HepG2 (cell line): ENCODE measurements around the gene LYSMD2. TPM values are rescaled to one million over a fixed set of nuclear protein-coding genes. Genes with fewer than 3 reads are reported as not detected.

Experiments used
- ATAC-seq: fragments of 200-7000 bp; cut with Tn5 transposase; 3 replicates; pipeline ENCODE4 v1.9.1; 2020; ENCODE audit warnings: mild to moderate bottlenecking, moderate library complexity
- BruUV-seq: library from RNA; stranded (reverse); fragments of 400-500 nt; replicated peaks from 2 replicates; lab custom pipeline; 2021; lab: Mats Ljungman, UMichigan
- CTCF ChIA-PET: fragments of 300-600 bp; formaldehyde crosslinking; extraction: SDS; loops from one replicate; lab custom pipeline; 2021; ENCODE audit warnings: low total read pairs, inconsistent platforms, low intra/inter-chr PET ratio; lab: Yijun Ruan, JAX
- POLR2A ChIA-PET: fragments of 350-600 bp; sonication (Branson Sonifier 250); formaldehyde crosslinking; loops from one replicate; lab custom pipeline; 2020; ENCODE audit warnings: antibody characterized with exemption, inconsistent platforms; lab: Yijun Ruan, JAX
- DNase-seq: peaks from one replicate; pipeline ENCODE4 v3.0.0-alpha.2; 2015; ENCODE audit warnings: low spot score
- FAIRE-seq: peaks from 3 replicates; lab custom pipeline; 2011; peaks lifted over from hg19 to GRCh38; lab: Jason Lieb, UNC
- H2AFZ ChIP-seq: one replicate; pipeline ENCODE4 v1.6.1; 2011; ENCODE audit warnings: low read length, inconsistent platforms
- H3K27ac ChIP-seq: fragments of 300-600 bp; 3 replicates; pipeline ENCODE4 v1.8.0; 2011; ENCODE audit warnings: mixed run types, mild to moderate bottlenecking, mixed read lengths, low read length, inconsistent platforms; ENCODE audit not compliant: insufficient read depth; ENCODE audit errors: extremely low read length
- H3K27me3 ChIP-seq, 2 experiments: fragments of 200-600 bp in 1 of 2; 2 replicates in 1 of 2; 3 replicates in 1 of 2; pipeline versions ENCODE4 v1.6.0 to v1.8.0; 2011; ENCODE audit warnings: low read length in 2 of 2, mild to moderate bottlenecking in 2 of 2, moderate library complexity in 2 of 2, inconsistent platforms in 1 of 2; ENCODE audit not compliant: insufficient read depth in 2 of 2, control insufficient read depth in 1 of 2
- H3K36me3 ChIP-seq, 2 experiments: fragments of 200-600 bp in 1 of 2; replicated peaks in 1 of 2; 2 replicates in 1 of 2; 3 replicates in 1 of 2; pipeline versions ENCODE4 v1.5.1 to v1.8.0; 2011; ENCODE audit warnings: low read length in 2 of 2, inconsistent platforms in 1 of 2; ENCODE audit not compliant: insufficient read depth in 2 of 2, control insufficient read depth in 1 of 2
- H3K4me1 ChIP-seq: 2 replicates; pipeline ENCODE4 v1.5.1; 2012; ENCODE audit warnings: low read length, inconsistent platforms; ENCODE audit not compliant: insufficient read depth
- H3K4me2 ChIP-seq: 2 replicates; pipeline ENCODE4 v1.6.0; 2011; ENCODE audit warnings: low read depth, low read length, inconsistent platforms
- H3K4me3 ChIP-seq, 3 experiments: fragments of 200-600 bp in 1 of 3; sonication (generic), shearing (Covaris generic) in 1 of 3; replicated peaks in 1 of 3; 2 replicates each; pipeline ENCODE4 v1.5.1; 2011 to 2016; ENCODE audit warnings: low read length in 3 of 3, inconsistent platforms in 2 of 3, low read depth in 2 of 3, mild to moderate bottlenecking in 2 of 3, control low read depth in 1 of 3, mixed read lengths in 1 of 3; ENCODE audit not compliant: insufficient read depth in 1 of 3
- H3K79me2 ChIP-seq: one replicate; pipeline ENCODE4 v1.6.1; 2011; ENCODE audit warnings: low read length, inconsistent platforms; ENCODE audit not compliant: insufficient read depth
- H3K9ac ChIP-seq: 2 replicates; pipeline ENCODE4 v1.6.0; 2011; ENCODE audit warnings: mild to moderate bottlenecking, low read depth, low read length, inconsistent platforms; ENCODE audit not compliant: insufficient read depth
- H3K9me3 ChIP-seq: 2 replicates; pipeline ENCODE4 v1.5.1; 2012; ENCODE audit warnings: mild to moderate bottlenecking, low read length
- H4K20me1 ChIP-seq: 2 replicates; pipeline ENCODE4 v1.6.0; 2011; ENCODE audit warnings: inconsistent platforms, mild to moderate bottlenecking, low read length, moderate library complexity; ENCODE audit not compliant: insufficient read depth
- CEBPG ChIP-seq: IDR thresholded peaks from 2 replicates; pipeline ENCODE4 v1.6.1; 2016
- FOSL2 ChIP-seq: sonication (generic); formaldehyde crosslinking; IDR thresholded peaks from 2 replicates; pipeline ENCODE4 v1.4.0; 2020; ENCODE audit warnings: missing genetic modification reagents
- JUN ChIP-seq: sonication (generic); formaldehyde crosslinking; IDR thresholded peaks from 2 replicates; pipeline ENCODE4 v1.4.0; 2020; ENCODE audit warnings: mild to moderate bottlenecking, missing genetic modification reagents
- MAFF ChIP-seq: IDR thresholded peaks from 2 replicates; pipeline ENCODE4 v1.6.1; 2011; ENCODE audit warnings: low read depth, low read length, improper control_type of control experiment
- MAFK ChIP-seq, 2 experiments: IDR thresholded peaks in 1 of 2; conservative IDR thresholded peaks in 1 of 2; 2 replicates each; pipeline ENCODE4 v1.6.1; 2011; ENCODE audit warnings: improper control_type of control experiment in 2 of 2, low read length in 2 of 2
- MEIS2 ChIP-seq: sonication (generic); formaldehyde crosslinking; IDR thresholded peaks from 2 replicates; pipeline ENCODE4 v1.9.0; 2021; ENCODE audit warnings: mild to moderate bottlenecking, missing genetic modification reagents
- RAD21 ChIP-seq: fragments of 450-650 bp; formaldehyde crosslinking; IDR thresholded peaks from 2 replicates; pipeline ENCODE4 v1.5.0; 2020; ENCODE audit warnings: mild to moderate bottlenecking
- SMC3 ChIP-seq: IDR thresholded peaks from 2 replicates; pipeline ENCODE4 v1.6.1; 2011; ENCODE audit warnings: low read length, improper control_type of control experiment
- SMYD3 ChIP-seq: sonication (generic); formaldehyde crosslinking; IDR thresholded peaks from 2 replicates; pipeline ENCODE4 v1.8.1; 2023; ENCODE audit warnings: mild to moderate bottlenecking, missing genetic modification reagents
- STAG1 ChIP-seq: sonication (generic); formaldehyde crosslinking; IDR thresholded peaks from 2 replicates; pipeline ENCODE4 v1.4.0; 2020; ENCODE audit warnings: missing genetic modification reagents
- TBL1XR1 ChIP-seq: fragments of 150-350 bp; IDR thresholded peaks from 2 replicates; pipeline ENCODE4 v1.6.1; 2014; ENCODE audit warnings: borderline replicate concordance, low read length; ENCODE audit not compliant: partially characterized antibody
- TFAP4 ChIP-seq: sonication (generic); IDR thresholded peaks from 2 replicates; pipeline ENCODE4 v1.6.1; 2016; ENCODE audit warnings: low read depth, borderline replicate concordance
- XRCC5 ChIP-seq: fragments of 200-400 bp; formaldehyde crosslinking; optimal IDR thresholded peaks from 2 replicates; pipeline ENCODE3; 2017; ENCODE audit warnings: mild to moderate bottlenecking, low read length
- ZNF354B ChIP-seq: sonication (generic); formaldehyde crosslinking; IDR thresholded peaks from 2 replicates; pipeline ENCODE4 v1.8.0; 2022; ENCODE audit warnings: mild to moderate bottlenecking, missing genetic modification reagents
- ZNF614 ChIP-seq: IDR thresholded peaks from 2 replicates; pipeline ENCODE4 v1.6.1; 2018; ENCODE audit warnings: missing biosample characterization, missing genetic modification reagents, inconsistent platforms, borderline replicate concordance
- WGBS: methylation state at CpG from one replicate; pipeline ENCODE4 v1.1.6; 2017; ENCODE audit warnings: low lambda C conversion rate; 5-methylcytosine and 5-hydroxymethylcytosine counted together
- in situ Hi-C: cut with HindIII; loops from 2 replicates; pipeline ENCODE4 v1.10.0; 2017; ENCODE audit warnings: low pct_unique_long_range_greater_than_20kb; ENCODE audit not compliant: extremely low pct_ligation_motif_present
- intact Hi-C: fragments of 100-400 bp; cut with micrococcal nuclease; formaldehyde crosslinking; loops from one replicate; pipeline ENCODE4 v1.10.0; 2022; ENCODE audit not compliant: unreplicated experiment
- polyA plus RNA-seq, 8 experiments: library from polyadenylated mRNA; depleted of rRNA in 3 of 8; stranded (reverse) in 7 of 8; unstranded in 1 of 8; fragments of >200 nt; fragmentation: Illumina TruSeq in 4 of 8; extraction: Trizol in 4 of 8; gene quantifications; 2 replicates each; pipeline versions ENCODE4 v1.2.1 to v1.2.3, GENCODE V29; 2011 to 2016; ENCODE audit warnings: low read depth in 4 of 8, missing spikeins in 1 of 8, mixed read lengths in 1 of 8; ENCODE audit not compliant: insufficient read depth in 1 of 8
- total RNA-seq, 5 experiments: library from RNA; depleted of rRNA; stranded (reverse); fragments of >200 nt; fragmentation: Illumina TruSeq; extraction: Trizol; gene quantifications; 2 replicates each; pipeline ENCODE4 v1.2.3, GENCODE V29; 2016; ENCODE audit warnings: low read depth in 1 of 5
- TF ChIP-seq, protein P1 (sequence below): sonication (generic); formaldehyde crosslinking; IDR thresholded peaks from 2 replicates; pipeline ENCODE4 v1.5.0; 2020; ENCODE audit warnings: mild to moderate bottlenecking, missing genetic modification reagents, moderate library complexity

LYSMD2 gene
- total and polyA plus RNA-seq, 2 of the 13 experiments (the other 11 are each of a cell fraction or from before 2014, with no cell fraction given): 0.05 to 0.27 TPM

DNA sequence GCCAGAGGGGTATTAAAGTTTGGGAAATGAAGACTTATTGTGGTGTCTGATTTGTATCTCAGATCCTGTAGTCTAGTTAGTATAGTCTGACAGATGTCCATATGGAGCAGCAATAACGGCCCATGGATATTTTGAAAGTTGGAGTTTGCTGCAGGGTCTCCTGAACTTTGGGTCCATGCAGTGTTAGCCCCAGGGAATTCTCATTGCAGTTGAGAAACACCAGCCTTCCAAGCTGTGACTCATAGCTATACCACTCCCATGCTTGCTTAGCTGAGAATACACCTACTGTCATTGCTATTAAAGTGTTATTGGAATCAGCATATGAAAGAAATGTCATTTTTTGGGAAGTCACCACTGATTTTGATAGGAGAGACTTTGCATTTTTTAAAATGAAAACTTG, 43.2 kb upstream of the LYSMD2 start:
- H3K36me3 ChIP-seq: no peaks in the 10 kb centered on the region
- H3K4me1 ChIP-seq: peaks cover 6% of the 10 kb centered on the region; the same call in 1 of the 2 replicates
- H4K20me1 ChIP-seq: no peaks in the 10 kb centered on the region; the same call in 1 of the 2 replicates
- DNase-seq (no peak), ATAC-seq (peak; percentile 53; the same call in 1 of the 3 replicates), FAIRE-seq (no peak)
- no peak overlapping the region for H3K4me3 ChIP-seq
- POLR2A ChIA-PET: no interaction called here
- in situ Hi-C loops (no loop called here), intact Hi-C loops (loop anchor here (5.0 to 10.0 kb wide), 3 partner anchors 127 to 354 kb away; no protein-coding TSS in a partner anchor)
- no peak overlapping the region for H2AFZ ChIP-seq
- H3K27ac ChIP-seq: no peak overlapping the region
- no TSS peak for BruUV-seq
- 0 out of 2 replicates have a peak, but pooled peaks have one; percentile 16 for TF ChIP-seq FOSL2 (CRISPR knock-in tag)
- TF ChIP-seq JUN: no peak
- peaks cover 10% of the 10 kb centered on the region; the same call in 1 of the 2 replicates for H3K9me3 ChIP-seq
- no peaks in the 10 kb centered on the region; a peak in 1 of 5 replicates for H3K27me3 ChIP-seq
- no peaks in the 10 kb centered on the region for H3K79me2 ChIP-seq
- no peak overlapping the region for H3K4me2 ChIP-seq
- no peak overlapping the region for H3K9ac ChIP-seq
- CTCF ChIA-PET: no interaction called here
- 0% methylated on average over 1 of the region's 1 CpG for WGBS

DNA sequence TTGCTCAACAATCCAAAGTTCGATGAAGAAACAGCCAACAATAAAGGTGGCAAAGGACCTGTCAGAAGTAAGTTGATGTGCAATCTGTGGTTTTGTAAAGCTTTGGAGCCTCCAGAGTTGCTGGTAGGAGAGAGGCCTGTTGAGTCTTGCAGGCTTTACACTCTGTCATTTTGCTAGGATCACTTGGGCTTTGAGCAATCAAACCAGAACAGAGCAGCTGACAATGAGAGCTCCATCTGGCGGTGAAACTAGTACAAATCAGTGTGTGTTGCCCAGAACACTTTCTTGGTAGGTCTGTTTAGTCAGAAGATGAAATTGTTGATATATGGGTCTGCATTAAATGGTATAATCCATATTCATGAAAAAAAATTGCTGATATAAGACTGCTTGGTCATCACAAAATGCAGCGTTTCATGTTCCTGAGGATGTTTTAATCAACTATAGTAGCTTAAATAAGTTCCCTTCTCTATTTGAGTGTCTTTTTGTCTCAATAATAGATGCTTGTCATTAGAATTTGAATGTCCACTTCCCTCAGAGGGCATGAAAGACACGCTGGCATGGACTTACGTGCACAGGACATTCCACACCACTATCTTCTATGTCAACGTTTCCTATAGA, 39.6 kb upstream of the LYSMD2 start:
- H3K27ac ChIP-seq: no peak overlapping the region
- peaks cover 6% of the 10 kb centered on the region; the same call in 1 of the 2 replicates for H3K4me1 ChIP-seq
- H3K9me3 ChIP-seq: no peaks in the 10 kb centered on the region
- no peak overlapping the region for H3K9ac ChIP-seq
- H4K20me1 ChIP-seq: no peaks in the 10 kb centered on the region; the same call in 1 of the 2 replicates
- no TSS peak for BruUV-seq
- no peaks in the 10 kb centered on the region for H3K79me2 ChIP-seq
- no peak overlapping the region for H3K4me3 ChIP-seq
- TF ChIP-seq XRCC5 (peak; percentile 27), ZNF354B (0 out of 2 replicates have a peak, but pooled peaks have one; percentile 50), STAG1 (CRISPR knock-in tag) (peak; percentile 63), SMYD3 (no peak), RAD21 (peak; percentile 51; the same call in 1 of the 2 replicates), MEIS2 (CRISPR knock-in tag) (no peak), MAFK (conservative IDR thresholded peaks at IDR 0.05 in 1 of 2, IDR thresholded peaks at IDR 0.05 in 1 of 2; ENCODE audit: low read length in 2 of 2) (peak; percentile 65 to 77; a peak in 3 of 4 replicates), TBL1XR1 (no peak), MAFF (peak; percentile 59), SMC3 (peak; percentile 75), TFAP4 (peak; percentile 75; the same call in 1 of the 2 replicates), CEBPG (CRISPR knock-in tag) (peak; percentile 63; the same call in 1 of the 2 replicates), ZNF614 (CRISPR knock-in tag) (no peak)
- TF ChIP-seq, protein P1, sequence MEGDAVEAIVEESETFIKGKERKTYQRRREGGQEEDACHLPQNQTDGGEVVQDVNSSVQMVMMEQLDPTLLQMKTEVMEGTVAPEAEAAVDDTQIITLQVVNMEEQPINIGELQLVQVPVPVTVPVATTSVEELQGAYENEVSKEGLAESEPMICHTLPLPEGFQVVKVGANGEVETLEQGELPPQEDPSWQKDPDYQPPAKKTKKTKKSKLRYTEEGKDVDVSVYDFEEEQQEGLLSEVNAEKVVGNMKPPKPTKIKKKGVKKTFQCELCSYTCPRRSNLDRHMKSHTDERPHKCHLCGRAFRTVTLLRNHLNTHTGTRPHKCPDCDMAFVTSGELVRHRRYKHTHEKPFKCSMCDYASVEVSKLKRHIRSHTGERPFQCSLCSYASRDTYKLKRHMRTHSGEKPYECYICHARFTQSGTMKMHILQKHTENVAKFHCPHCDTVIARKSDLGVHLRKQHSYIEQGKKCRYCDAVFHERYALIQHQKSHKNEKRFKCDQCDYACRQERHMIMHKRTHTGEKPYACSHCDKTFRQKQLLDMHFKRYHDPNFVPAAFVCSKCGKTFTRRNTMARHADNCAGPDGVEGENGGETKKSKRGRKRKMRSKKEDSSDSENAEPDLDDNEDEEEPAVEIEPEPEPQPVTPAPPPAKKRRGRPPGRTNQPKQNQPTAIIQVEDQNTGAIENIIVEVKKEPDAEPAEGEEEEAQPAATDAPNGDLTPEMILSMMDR (CRISPR knock-in tag): peak; percentile 83
- intact Hi-C loops (loop anchor here (1.0 to 10.0 kb wide), 2 partner anchors 127 to 242 kb away; no protein-coding TSS in a partner anchor), in situ Hi-C loops (no loop called here)
- peak; percentile 94 for FAIRE-seq
- H3K4me2 ChIP-seq: no peak overlapping the region; the same call in 1 of the 2 replicates
- CTCF ChIA-PET: interaction anchor here (0.8 to 3.3 kb wide), 3 partner anchors 124 to 130 kb away, joined by 3 to 107 read pairs (median 6); no protein-coding TSS in a partner anchor
- peak; percentile 74 for DNase-seq
- 17% methylated on average over 6 of the region's 6 CpGs for WGBS
- POLR2A ChIA-PET: interaction anchor here (2.2 kb wide), 1 partner anchor 127 kb away, joined by 6 read pairs; no protein-coding TSS in a partner anchor
- H3K27me3 ChIP-seq: no peaks in the 10 kb centered on the region
- no peaks in the 10 kb centered on the region for H3K36me3 ChIP-seq
- H2AFZ ChIP-seq: no peak overlapping the region
- ATAC-seq: peak; percentile 94
